Hepatocyte (in vitro differentiated cells): Measurements from ENCODE around the gene ADAMTSL4.

ENCODE experiments used
- EZH2 ChIP-seq: fragments of 200-600 bp; sonication (generic); IDR thresholded peaks from 2 replicates; pipeline ENCODE4 v1.6.1; 2016; ENCODE audit warnings: antibody characterized with exemption, mild to moderate bottlenecking, borderline replicate concordance
- TF ChIP-seq, protein P1 (sequence below): fragments of 200-600 bp; sonication (generic); IDR thresholded peaks from 2 replicates; pipeline ENCODE4 v1.5.1; 2016; ENCODE audit warnings: antibody characterized with exemption, mild to moderate bottlenecking; ENCODE audit not compliant: poor library complexity

GRCh38 chr1:150551051-150551783 is 2.0 kb downstream of the ADAMTSL4 start:
- TF ChIP-seq EZH2: no peak
- TF ChIP-seq, protein P1, sequence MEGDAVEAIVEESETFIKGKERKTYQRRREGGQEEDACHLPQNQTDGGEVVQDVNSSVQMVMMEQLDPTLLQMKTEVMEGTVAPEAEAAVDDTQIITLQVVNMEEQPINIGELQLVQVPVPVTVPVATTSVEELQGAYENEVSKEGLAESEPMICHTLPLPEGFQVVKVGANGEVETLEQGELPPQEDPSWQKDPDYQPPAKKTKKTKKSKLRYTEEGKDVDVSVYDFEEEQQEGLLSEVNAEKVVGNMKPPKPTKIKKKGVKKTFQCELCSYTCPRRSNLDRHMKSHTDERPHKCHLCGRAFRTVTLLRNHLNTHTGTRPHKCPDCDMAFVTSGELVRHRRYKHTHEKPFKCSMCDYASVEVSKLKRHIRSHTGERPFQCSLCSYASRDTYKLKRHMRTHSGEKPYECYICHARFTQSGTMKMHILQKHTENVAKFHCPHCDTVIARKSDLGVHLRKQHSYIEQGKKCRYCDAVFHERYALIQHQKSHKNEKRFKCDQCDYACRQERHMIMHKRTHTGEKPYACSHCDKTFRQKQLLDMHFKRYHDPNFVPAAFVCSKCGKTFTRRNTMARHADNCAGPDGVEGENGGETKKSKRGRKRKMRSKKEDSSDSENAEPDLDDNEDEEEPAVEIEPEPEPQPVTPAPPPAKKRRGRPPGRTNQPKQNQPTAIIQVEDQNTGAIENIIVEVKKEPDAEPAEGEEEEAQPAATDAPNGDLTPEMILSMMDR: no peak
